A549 treated with GW870086 at 1 μM for 4 hours (cell line): Measurements from ENCODE around the gene UBE2S. TPM values are rescaled to one million over a fixed set of nuclear protein-coding genes. Genes with fewer than 3 reads are reported as not detected.

Source experiments
- total RNA-seq: library from RNA; stranded (reverse); fragments of 200-300 nt; extraction: Qiagen RNA extraction; gene quantifications from 5 replicates; pipeline ENCODE4 v1.2.3, GENCODE V29; 2022; ENCODE audit warnings: low read depth

UBE2S gene
- total RNA-seq: 343 to 483 TPM (median 443 TPM) in 5 replicates

GRCh38 chr19:55407550-55407799, at the start of gene UBE2S:
TSS of gene UBE2S (minus strand) at chr19:55407788. CDS start at chr19:55407589, 199 bp downstream.

DNA sequence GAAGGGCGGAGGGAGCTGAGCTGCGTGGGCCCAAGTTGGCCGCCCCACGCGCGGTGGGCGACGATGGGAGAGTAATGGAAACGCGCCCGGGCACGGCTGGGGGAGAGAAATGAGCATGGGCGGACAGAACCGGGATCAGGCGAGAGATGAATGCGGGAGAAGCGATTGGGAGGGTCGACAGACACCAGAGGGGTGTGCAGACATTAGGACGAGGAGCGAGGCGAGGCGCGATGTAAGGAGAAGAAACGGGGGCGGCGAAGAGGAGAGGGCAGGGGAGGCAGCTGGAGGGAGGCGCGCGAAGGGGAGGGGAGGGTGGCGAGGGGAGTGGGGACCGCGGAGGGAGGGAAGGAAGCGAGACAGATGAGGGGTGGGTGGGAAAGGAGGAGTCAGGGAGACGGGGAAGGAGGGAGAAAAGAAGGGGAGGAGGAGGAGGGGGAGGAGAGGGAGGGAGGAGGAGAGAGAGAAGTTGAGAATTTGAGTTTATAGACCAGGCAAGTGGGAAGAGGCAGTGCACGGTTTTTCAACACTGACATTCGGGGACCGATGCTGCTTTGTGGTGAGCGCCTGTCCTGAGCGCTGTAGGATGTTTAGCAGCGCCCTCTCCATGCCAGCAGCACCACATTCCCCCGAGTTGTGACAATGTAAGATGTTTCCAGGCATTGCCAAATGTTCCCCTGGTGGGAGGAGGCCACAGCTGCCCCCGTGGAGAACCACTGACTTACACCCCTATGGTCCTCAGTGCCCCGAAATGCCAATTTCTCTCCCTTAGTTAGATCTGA, 35.6 kb upstream of the UBE2S start, which contains the start of gene SHISA7:
Gene SHISA7 (minus strand): TSS at position 256 of the 779 bp plus-strand sequence. CDS start 437 bp downstream, outside the sequence.

GRCh38 chr19:55385724-55386492, 21.7 kb downstream of the UBE2S start, which contains the start of gene RPL28:
TSS of gene RPL28 (plus strand) at chr19:55385932. CDS start at chr19:55386358, 426 bp downstream.

DNA sequence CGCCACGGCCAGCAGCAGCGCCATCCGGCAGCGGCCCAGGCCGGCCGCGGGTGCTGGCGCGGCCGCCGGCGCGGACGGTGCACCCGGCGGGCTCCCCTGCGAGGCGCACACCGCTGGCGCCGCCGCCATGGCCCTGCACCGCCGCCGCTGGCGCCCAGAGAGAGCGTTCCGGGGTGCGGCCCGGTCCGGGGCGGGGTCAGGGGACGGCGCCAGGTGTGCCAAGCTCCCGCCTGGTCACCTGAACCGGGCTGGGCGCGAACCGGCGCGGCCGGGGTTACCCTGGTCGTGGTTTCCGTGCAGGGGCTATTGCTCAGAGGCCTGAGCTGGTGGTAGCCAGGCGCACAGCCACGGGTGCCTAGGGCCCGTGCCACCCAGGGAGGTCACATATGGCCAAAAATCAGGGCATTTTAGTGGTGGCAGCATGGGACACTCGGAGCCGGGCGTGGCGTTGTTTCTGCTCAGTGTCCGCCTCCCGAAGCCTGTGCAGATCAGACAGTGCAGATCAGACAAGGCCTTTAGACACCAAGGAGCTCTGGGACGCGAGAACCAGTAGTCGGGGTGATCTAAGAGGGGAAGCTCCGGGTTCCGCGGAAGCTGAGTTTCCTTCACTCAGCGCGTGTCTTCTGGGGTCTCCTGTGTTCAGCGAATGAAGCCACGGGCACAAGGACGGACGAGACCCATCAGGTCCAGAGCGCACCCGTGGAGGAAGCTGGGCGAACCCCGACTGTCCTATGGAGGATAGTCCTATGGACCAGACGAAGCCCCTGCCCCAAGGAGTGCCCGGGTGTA, 23.3 kb downstream of the UBE2S start, which contains the start of gene TMEM238:
Gene TMEM238 (minus strand): TSS at position 162 of the 789 bp plus-strand sequence. CDS start 33 bp downstream, at position 129.

DNA sequence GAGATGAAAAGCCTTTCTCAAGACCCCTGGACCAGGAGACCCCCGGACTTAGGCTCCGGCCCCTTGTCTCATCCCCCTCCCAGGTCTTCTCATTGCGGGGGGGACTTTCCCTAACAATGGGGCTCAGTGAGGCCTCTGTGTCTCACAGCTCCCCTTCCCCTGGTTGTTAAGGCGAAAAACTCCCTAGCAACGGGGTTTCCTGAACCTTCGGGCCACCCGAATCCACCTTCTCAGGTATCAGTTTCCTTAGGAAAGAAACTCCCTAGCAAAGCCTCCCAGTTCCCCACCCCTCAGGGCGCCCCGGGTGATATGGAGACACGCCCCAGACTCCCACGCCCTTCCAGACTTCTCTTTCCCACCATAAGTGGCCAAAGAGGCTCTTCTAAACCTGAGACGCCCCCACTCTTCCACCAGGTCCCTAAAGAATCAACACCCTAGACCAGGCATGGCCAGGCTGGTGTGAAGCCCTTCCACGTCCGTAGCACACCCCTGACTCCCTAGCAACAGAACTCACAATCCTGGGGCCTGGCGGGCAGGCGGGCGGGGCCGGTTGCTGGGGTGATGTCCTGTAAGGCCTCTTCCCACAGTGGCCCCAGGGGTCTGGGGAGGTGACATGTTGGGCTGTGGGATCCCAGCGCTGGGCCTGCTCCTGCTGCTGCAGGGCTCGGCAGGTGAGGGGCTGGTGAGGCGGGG, 31.2 kb downstream of the UBE2S start, which contains the start of gene TMEM190:
Gene TMEM190 (plus strand): TSS at position 586 of the 693 bp plus-strand sequence. CDS start 28 bp downstream, at position 614.

DNA sequence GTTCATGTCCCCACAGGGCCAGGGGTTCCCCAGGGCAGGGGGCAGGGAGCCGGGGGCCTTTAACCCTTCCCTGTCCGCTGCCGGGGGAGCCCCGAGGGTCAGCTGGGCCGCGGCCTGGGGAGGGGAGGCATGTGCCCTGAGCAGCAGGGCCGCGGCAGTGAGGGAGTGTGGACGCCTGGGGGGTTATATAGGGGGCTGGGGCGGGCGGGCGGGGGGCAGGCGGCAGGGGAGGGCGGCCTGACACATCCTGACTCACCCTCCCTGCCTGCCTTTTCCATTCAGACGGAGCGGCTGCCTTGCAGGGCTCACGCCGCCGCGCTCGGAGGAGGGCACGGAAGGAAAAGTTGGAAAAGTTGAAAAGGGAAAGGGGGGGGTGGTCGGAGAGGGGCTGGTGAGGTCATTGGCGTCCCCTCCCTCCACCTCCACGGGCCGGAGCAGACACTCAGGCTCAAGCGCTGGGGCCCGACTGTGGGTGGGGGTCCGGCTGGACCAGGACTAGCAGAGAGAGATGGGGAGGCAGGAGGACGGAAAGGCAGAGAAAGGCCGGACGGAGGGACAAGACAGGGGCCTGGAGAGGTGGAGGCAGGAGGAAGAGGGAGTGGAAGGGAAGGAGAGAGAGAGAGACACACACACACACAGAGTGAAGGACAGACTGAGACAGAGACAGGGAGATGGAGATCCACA, 37.1 kb downstream of the UBE2S start, which contains the start of gene IL11:
Gene IL11 (minus strand): TSS at position 159 of the 684 bp plus-strand sequence. CDS start 153 bp downstream, at position 6.

DNA sequence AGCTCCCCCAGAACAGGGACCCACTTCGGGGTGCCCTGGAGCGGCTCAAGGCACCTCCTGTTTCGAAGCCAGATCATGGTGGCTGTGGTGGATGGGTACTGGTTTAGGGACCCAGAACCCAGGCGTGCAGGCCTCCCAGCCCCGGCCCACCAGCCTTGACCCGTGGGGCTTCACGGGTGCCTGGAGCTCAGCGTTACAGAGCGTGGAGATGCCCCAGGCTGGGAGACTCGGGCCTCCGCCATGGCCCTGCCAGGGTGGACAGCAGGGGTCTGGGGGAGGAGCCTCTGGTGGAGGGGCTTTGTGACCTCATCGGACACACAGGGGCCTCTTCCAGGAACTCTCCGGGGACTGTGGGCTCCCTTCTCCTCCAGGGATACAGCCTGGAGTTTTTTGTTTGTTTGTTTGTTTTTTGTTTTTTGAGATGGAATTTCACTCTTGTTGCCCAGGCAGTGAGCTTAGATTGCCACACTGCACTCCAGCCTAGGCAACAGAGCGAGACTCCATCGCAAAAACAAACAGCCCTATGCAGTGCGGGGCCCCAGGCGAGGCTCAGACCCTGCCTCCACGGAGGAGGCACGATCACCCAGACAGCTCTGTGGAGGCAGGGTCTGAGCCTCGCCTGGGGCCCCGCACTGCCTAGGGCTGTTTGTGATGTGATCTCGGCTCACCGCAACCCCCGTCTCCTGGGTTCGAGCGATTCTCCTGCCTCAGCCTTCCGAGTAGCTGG, 44.4 kb downstream of the UBE2S start, which contains the start of gene GARIN5B:
Gene GARIN5B (minus strand): TSS at position 271 of the 727 bp plus-strand sequence. CDS start 194 bp downstream, at position 77.

GRCh38 chr19:55354698-55355212, 52.8 kb downstream of the UBE2S start, which contains the start of gene COX6B2:
TSS of gene COX6B2 (minus strand) at chr19:55354719. CDS start at chr19:55354521, 198 bp downstream.

Other genes with a start within 250 kb of the UBE2S start
- gene DNAAF3, start 241.2 kb downstream of the UBE2S start, total RNA-seq: 3.7 to 7.7 TPM (median 5.7 TPM) in 5 replicates
- gene SYT5, start 227.5 kb downstream of the UBE2S start, total RNA-seq: 1.9 to 4.8 TPM (median 4.0 TPM) in 5 replicates
- gene PTPRH, start 198.3 kb downstream of the UBE2S start, total RNA-seq: 2.7 to 5.3 TPM (median 5.1 TPM) in 5 replicates
- gene TMEM86B, start 179.0 kb downstream of the UBE2S start, total RNA-seq: 3.1 to 5.3 TPM (median 4.1 TPM) in 5 replicates
- 84.5 to 118 TPM (median 109 TPM) in 5 replicates for gene PPP6R1, start 148.8 kb downstream of the UBE2S start, total RNA-seq
- gene HSPBP1, start 127.7 kb downstream of the UBE2S start, total RNA-seq: 120 to 145 TPM (median 138 TPM) in 5 replicates
- gene BRSK1, start 123.8 kb downstream of the UBE2S start, total RNA-seq: 2.5 to 4.3 TPM (median 4.1 TPM) in 5 replicates
- gene TMEM150B, start 82.4 kb downstream of the UBE2S start, total RNA-seq: not detected in 5 replicates
- 3.7 to 7.5 TPM (median 5.9 TPM) in 5 replicates for gene KMT5C, start 67.9 kb downstream of the UBE2S start, total RNA-seq
- gene COX6B2, start 53.1 kb downstream of the UBE2S start, total RNA-seq: 0.57 to 1.2 TPM (median 0.81 TPM) in 5 replicates
- 0.08 to 0.33 TPM (median 0.13 TPM) in 5 replicates for gene GARIN5B, start 44.5 kb downstream of the UBE2S start, total RNA-seq
- 14.5 to 19.3 TPM (median 18.6 TPM) in 5 replicates for gene IL11, start 37.3 kb downstream of the UBE2S start, total RNA-seq
- 0.94 to 2.2 TPM (median 1.7 TPM) in 5 replicates for gene TMEM190, start 31.0 kb downstream of the UBE2S start, total RNA-seq
- gene TMEM238, start 23.5 kb downstream of the UBE2S start, total RNA-seq: 2.8 to 9.2 TPM (median 7.0 TPM) in 5 replicates
- 2,491 to 3,078 TPM (median 2,623 TPM) in 5 replicates for gene RPL28, start 21.9 kb downstream of the UBE2S start, total RNA-seq
- not detected in 5 replicates for gene SHISA7, start 35.5 kb upstream of the UBE2S start, total RNA-seq
- 51.3 to 61.4 TPM (median 58.4 TPM) in 5 replicates for gene ISOC2, start 53.9 kb upstream of the UBE2S start, total RNA-seq
- not detected in 5 replicates for gene C19orf85, start 57.0 kb upstream of the UBE2S start, total RNA-seq
- gene ZNF628, start 68.8 kb upstream of the UBE2S start, total RNA-seq: 4.5 to 7.2 TPM (median 6.7 TPM) in 5 replicates
- 34.8 to 57.0 TPM (median 55.0 TPM) in 5 replicates for gene NAT14, start 77.4 kb upstream of the UBE2S start, total RNA-seq
- 0.35 to 0.82 TPM (median 0.57 TPM) in 5 replicates for gene SSC5D, start 80.6 kb upstream of the UBE2S start, total RNA-seq
- gene SBK2, start 129.3 kb upstream of the UBE2S start, total RNA-seq: 1.3 to 2.3 TPM (median 1.8 TPM) in 5 replicates
- gene SBK3, start 137.8 kb upstream of the UBE2S start, total RNA-seq: 1.3 to 1.9 TPM (median 1.6 TPM) in 5 replicates
- gene ZNF579, start 173.1 kb upstream of the UBE2S start, total RNA-seq: 20.1 to 37.6 TPM (median 28.4 TPM) in 5 replicates
- gene FIZ1, start 191.7 kb upstream of the UBE2S start, total RNA-seq: 20.5 to 24.3 TPM (median 23.6 TPM) in 5 replicates
- 12.5 to 17.5 TPM (median 16.0 TPM) in 5 replicates for gene ZNF524, start 192.5 kb upstream of the UBE2S start, total RNA-seq
- 7.6 to 13.0 TPM (median 12.1 TPM) in 5 replicates for gene ZNF865, start 197.9 kb upstream of the UBE2S start, total RNA-seq
- 4.8 to 6.1 TPM (median 5.3 TPM) in 5 replicates for gene ZNF784, start 216.8 kb upstream of the UBE2S start, total RNA-seq
- 31.0 to 51.4 TPM (median 48.6 TPM) in 5 replicates for gene ZNF580, start 233.2 kb upstream of the UBE2S start, total RNA-seq
- gene ZNF581, start 235.9 kb upstream of the UBE2S start, total RNA-seq: 39.2 to 55.8 TPM (median 47.7 TPM) in 5 replicates
- 13.7 to 19.1 TPM (median 18.0 TPM) in 5 replicates for gene CCDC106, start 240.4 kb upstream of the UBE2S start, total RNA-seq
- gene U2AF2, start 247.2 kb upstream of the UBE2S start, total RNA-seq: 260 to 300 TPM (median 285 TPM) in 5 replicates